Kidney capillary endothelial cell (primary cell): ENCODE measurements around the gene DLG4.

Experiments used
- DNase-seq: peaks from one replicate; pipeline ENCODE4 v3.0.0-alpha.2; 2018; ENCODE audit warnings: low spot score

The DLG4 gene

DNA sequence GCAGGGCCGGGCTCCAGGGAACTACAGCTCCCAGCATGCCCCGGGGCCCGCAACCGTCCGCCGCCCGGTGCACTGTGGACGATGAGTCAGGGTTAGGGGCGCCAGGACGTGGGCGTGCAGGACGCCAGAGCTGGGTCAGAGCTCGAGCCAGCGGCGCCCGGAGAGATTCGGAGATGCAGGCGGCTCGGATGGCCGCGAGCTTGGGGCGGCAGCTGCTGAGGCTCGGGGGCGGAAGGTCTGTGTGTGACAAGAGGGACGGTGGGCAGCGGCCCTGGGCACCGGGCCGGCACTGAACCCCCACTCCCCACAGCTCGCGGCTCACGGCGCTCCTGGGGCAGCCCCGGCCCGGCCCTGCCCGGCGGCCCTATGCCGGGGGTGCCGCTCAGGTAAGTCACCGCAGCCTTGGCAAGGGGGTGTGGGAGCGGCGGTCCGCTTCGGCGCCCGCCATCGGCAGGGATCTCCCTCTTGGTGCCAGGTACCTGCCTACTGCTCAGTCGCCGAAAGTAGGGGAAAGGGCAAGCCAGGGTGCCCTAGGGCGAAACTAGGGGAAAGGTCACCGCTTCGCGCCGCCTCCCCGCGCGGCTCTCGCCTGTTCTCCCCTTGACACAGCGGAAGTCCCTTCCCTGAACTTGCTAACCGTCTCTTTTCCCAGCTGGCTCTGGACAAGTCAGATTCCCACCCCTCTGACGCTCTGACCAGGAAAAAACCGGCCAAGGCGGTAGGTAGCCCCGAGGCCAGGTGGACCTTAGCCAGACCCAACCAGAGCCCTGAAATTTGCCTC, at the start of gene DLG4, which contains the start of gene ACADVL:
Gene DLG4 (minus strand): TSS at position 25 of the 781 bp plus-strand sequence.
Gene ACADVL (plus strand): TSS at position 127 of the 781 bp plus-strand sequence. CDS start 47 bp downstream, at position 174.
- DNase-seq = no peak

DNA sequence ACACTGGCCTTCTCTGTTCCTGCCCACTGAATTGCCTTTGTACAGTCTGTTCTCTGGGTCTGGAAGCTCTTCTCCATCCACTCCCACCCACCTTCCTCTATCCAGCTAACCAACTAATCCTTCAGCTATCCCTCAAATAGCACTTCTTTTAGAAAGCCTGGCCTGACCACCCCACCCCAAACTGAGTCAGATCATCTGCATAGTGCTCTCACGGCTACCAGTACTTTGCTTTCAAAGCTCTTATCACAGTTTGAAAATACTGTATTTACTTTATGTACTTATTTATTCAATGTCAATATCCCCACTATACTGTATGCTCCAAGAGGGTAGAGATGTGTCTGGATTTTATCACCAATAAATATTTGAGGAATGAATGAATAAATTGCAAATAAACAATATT, 47.1 kb upstream of the DLG4 start:
- DNase-seq = no peak

GRCh38 chr17:7263801-7264078, 44.1 kb upstream of the DLG4 start:
- DNase-seq = no peak

- DNase-seq = no peak
Measured at GRCh38 chr17:7262935-7263800, 43.5 kb upstream of the DLG4 start.

DNA sequence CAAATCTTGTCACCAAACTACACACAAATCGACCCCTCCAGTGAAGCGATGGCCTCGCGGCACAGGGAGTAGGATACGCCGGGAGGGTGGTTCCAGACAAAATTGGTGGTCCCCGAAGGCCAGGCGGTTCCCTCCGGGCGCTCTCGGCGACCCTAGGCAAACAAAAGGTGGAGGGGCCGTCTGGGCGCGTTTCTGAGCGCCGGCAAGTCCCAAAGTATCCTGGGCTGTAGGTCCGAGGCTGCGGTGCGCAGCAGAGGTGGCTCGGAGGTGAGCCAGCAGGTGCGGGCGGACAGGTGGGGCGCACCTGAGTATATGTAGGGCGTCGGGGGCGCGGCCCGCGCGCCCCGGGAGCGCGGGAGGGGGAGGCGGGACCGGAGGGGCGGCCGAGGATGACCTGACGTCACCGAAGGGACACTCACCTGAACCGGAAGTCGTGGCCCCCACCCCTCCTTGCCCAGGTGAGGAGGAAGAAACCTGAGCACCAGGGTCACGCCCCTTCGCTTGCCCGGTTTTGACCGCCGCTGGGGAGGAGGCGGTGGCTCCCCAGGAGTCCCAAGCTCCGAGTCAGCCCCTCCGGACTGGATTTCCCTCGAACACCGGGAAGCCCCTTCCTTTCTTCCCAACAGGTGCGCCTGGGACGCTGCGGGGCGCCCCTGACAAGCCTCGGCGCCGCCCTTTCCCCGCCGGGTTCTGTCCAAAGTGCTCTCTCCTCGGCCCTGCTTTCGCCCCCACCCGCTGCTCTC, 42.7 kb upstream of the DLG4 start, which contains the start of gene CLDN7:
Gene CLDN7 (minus strand): TSS at position 287 of the 743 bp plus-strand sequence. CDS start 435 bp downstream, outside the sequence.
- no peak for DNase-seq

GRCh38 chr17:7261379-7262191, 41.9 kb upstream of the DLG4 start:
- no peak for DNase-seq

DNA sequence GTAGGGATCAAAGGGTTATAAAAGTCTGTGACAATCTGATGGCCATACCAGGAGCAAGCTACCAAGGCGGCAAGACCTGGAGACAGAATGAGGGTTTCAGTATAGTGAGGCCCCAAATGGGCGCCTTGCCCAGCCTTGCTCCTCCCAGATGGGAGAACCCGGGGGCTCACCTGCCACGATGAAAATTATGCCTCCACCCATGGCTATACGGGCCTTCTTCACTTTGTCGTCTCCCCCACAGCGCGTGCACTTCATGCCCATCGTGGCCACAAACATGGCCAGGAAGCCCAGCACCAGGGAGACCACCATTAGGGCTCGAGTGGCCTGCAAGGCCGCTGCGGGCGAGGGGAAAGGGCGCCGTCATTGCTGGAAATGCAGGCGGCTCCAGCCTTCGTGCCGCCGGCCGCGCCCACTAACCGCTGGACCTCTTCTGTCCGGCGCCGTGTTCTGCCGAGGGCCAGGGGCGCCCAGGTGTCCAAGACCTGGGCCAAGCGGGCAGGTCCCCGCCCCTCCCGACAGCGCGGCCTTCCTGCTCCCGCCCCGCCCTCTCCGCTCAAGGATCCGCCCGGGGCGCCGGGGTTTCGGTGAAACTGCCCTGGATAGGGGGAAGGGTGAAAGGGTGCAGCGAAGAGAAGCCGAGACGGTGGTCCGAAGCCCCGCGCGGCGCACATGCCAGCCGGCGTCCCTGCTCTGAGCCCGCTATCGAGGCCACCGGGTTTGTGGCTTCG, 41.2 kb upstream of the DLG4 start:
- DNase-seq = no peak

DNA sequence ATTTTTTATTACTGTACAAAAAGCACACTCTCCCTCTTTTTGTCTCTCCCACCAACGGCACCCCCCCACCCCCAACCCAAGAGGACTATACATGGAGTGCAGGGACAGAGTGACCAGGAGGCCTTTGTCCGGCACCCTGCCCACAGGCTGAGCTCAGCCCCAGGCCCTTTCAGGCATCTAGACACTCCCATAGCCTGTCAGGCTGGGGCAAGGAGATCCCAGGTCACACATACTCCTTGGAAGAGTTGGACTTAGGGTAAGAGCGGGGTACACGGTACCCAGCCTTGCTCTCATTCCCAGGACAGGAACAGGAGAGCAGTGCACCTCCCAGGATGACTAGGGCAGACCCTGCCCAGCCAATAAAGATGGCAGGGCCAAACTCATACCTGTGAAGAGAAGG, 40.5 kb upstream of the DLG4 start:
- DNase-seq = no peak

GRCh38 chr17:7259555-7259889, 39.9 kb upstream of the DLG4 start:
- no peak for DNase-seq

- no peak for DNase-seq
Measured at GRCh38 chr17:7258731-7259554, 39.3 kb upstream of the DLG4 start.

DNA sequence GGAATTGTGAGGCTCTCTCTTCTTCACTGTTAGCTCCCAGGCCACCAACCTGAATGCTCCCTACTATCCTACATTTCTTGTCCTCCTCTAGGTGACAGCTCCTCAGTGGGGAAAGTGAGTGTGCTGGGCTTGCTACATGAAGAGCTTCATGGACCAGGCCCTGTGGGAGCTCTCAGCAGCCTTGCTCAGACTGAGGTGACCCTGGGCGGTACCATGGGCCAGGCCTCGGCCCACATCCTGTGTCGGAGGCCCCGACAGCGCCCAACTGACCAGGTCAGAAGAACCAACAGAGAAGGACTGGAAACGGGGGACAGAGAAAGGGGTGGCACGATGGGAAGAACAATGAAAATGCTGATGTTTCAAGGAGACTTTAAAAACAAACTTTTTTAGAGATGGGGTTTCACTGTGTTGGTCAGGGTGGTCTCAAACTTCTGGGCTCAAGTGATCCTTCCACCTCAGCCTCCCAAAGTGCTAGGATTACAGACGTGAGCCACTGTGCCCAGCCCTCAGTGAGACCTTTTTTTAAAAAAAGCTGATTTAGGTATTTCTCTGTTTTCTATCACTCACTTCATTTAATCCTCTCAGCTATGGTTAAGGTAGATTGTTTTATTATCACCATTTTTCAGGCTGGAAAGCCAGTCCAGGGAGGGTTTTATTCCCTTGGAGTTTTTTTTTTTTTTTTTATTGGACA, 37.3 kb upstream of the DLG4 start:
- no peak for DNase-seq

GRCh38 chr17:7254511-7254910, 34.9 kb upstream of the DLG4 start:
- no peak for DNase-seq

GRCh38 chr17:7253082-7253481, 33.4 kb upstream of the DLG4 start:
- DNase-seq = no peak

DNA sequence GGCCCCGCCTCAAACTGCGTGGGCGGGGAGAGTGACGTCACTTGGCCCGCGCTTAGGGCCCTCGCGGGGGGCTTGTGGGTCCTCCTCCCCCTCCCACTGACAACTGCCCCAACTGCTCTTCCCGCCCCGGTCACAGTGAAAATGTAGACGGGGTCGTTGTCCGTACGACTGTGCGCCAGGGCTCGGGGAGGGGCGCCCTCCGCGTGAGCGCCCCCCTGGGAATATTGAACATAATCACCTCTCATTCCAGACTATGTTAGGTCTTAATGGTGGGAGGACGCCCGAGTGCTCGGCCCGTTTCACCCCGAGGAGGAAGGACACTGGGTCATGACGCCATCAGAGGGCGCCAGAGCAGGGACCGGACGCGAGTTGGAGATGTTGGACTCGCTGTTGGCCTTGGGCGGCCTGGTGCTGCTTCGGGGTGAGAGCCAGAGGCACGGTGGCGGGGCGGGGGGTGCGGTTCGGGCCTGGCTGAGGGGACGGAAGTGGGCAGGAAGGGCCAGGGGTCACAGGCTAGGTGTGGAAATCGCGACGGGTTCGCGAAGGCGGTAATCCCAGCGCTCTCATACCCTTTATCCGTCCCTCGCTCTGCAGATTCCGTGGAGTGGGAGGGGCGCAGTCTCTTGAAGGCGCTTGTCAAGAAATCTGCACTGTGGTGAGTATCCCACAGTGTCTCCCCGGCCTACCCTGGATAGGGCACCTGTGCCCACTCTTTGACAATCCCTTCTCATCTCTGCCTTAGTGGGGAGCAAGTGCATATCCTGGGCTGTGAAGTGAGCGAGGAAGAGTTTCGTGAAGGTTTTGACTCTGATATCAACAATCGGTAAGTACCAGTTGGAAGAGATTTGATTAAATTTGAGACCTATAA, 32.8 kb upstream of the DLG4 start, which contains the start of gene ELP5:
Gene ELP5 (plus strand): TSS at position 40 of the 868 bp plus-strand sequence. CDS start 336 bp downstream, at position 376.
- peak; percentile 86 for DNase-seq

- peak; percentile 100 for DNase-seq
Measured at GRCh38 chr17:7251661-7252175, 32.1 kb upstream of the DLG4 start, which contains the start of gene CTDNEP1. Gene CTDNEP1, minus strand, starts transcription at chr17:7251734. Its CDS starts 438 bp downstream, at chr17:7251296.

GRCh38 chr17:7250695-7251627, 31.3 kb upstream of the DLG4 start:
- no peak for DNase-seq

DNA sequence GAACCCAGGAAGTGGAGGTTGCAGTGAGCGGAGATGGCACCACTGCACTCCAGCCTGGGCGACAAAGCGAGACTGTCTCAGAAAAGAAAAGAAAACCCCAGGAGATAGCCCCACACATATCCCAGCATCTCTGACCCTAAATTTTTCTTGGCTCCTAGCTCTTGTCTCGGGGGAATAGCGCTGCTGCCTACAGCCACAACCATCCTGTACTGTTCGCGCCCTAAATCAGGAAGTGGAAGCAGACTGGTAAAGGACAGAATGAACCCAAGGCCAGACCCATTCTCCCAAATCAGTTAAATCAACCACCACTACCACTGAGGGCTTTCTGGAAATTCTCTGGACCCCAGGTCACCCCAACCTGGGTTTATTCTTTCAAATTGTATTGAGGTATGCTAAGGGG, 30.2 kb upstream of the DLG4 start:
- no peak for DNase-seq
